Measurements from ENCODE around the gene CREB5.

- TF ChIP-seq EP300 (IDR thresholded peaks at IDR 0.05) = no peak
- TF ChIP-seq, protein P1, sequence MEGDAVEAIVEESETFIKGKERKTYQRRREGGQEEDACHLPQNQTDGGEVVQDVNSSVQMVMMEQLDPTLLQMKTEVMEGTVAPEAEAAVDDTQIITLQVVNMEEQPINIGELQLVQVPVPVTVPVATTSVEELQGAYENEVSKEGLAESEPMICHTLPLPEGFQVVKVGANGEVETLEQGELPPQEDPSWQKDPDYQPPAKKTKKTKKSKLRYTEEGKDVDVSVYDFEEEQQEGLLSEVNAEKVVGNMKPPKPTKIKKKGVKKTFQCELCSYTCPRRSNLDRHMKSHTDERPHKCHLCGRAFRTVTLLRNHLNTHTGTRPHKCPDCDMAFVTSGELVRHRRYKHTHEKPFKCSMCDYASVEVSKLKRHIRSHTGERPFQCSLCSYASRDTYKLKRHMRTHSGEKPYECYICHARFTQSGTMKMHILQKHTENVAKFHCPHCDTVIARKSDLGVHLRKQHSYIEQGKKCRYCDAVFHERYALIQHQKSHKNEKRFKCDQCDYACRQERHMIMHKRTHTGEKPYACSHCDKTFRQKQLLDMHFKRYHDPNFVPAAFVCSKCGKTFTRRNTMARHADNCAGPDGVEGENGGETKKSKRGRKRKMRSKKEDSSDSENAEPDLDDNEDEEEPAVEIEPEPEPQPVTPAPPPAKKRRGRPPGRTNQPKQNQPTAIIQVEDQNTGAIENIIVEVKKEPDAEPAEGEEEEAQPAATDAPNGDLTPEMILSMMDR (IDR thresholded peaks at IDR 0.05) = no peak
Measured at GRCh38 chr7:28641752-28642545, 229.6 kb downstream of the CREB5 start.

Measured in ovary (tissue), 3 donors.